GM04504 (cell line): ENCODE measurements around the gene OS9.
"Not testable (repeated sequence)": the region's sequence is repeated elsewhere in the genome, so short reads cannot be mapped to it uniquely, and the experiment has no call there.

Experiments
- DNase-seq: peaks from one replicate; pipeline ENCODE4 v3.0.0-alpha.2; 2012; ENCODE audit warnings: low read depth

OS9 gene

GRCh38 chr12:57693659-57694458 lies at the start of gene OS9:
OS9 (plus strand) TSS chr12:57694132; CDS start chr12:57694162, 30 bp downstream.
- peak; percentile 100 for DNase-seq

- DNase-seq: not testable (repeated sequence)
Measured at GRCh38 chr12:57645990-57646658, 47.8 kb upstream of the OS9 start.

GRCh38 chr12:57646659-57647049 lies 47.3 kb upstream of the OS9 start:
- DNase-seq: not testable (repeated sequence)

- DNase-seq: no peak
Measured at GRCh38 chr12:57654042-57654441, 39.9 kb upstream of the OS9 start.

GRCh38 chr12:57655541-57656240 lies 38.2 kb upstream of the OS9 start:
- DNase-seq: no peak

- not testable (repeated sequence) for DNase-seq
Measured at GRCh38 chr12:57656408-57656807, 37.5 kb upstream of the OS9 start.

- no peak for DNase-seq
Measured at GRCh38 chr12:57657744-57658143, 36.2 kb upstream of the OS9 start.

GRCh38 chr12:57658890-57659289 lies 35.0 kb upstream of the OS9 start:
- no peak for DNase-seq

GRCh38 chr12:57661376-57661775 lies 32.6 kb upstream of the OS9 start:
- no peak for DNase-seq

GRCh38 chr12:57665066-57665820 lies 28.7 kb upstream of the OS9 start:
- not testable (repeated sequence) for DNase-seq

GRCh38 chr12:57666897-57667296 lies 27.0 kb upstream of the OS9 start:
- DNase-seq: no peak

- not testable (repeated sequence) for DNase-seq
Measured at GRCh38 chr12:57669691-57670090, 24.2 kb upstream of the OS9 start.

- DNase-seq: not testable (repeated sequence)
Measured at GRCh38 chr12:57671811-57672210, 22.1 kb upstream of the OS9 start.

- no peak for DNase-seq
Measured at GRCh38 chr12:57672801-57673200, 21.1 kb upstream of the OS9 start.

GRCh38 chr12:57674691-57675090 lies 19.2 kb upstream of the OS9 start:
- DNase-seq: no peak

- not testable (repeated sequence) for DNase-seq
Measured at GRCh38 chr12:57677947-57678346, 16.0 kb upstream of the OS9 start.

- DNase-seq: no peak
Measured at GRCh38 chr12:57679697-57680096, 14.2 kb upstream of the OS9 start.

GRCh38 chr12:57687862-57688261 lies 6.1 kb upstream of the OS9 start:
- no peak for DNase-seq

- DNase-seq: no peak
Measured at GRCh38 chr12:57688931-57689330, 5.0 kb upstream of the OS9 start.

GRCh38 chr12:57692500-57692899 lies 1.4 kb upstream of the OS9 start:
- DNase-seq: no peak

GRCh38 chr12:57693317-57693658 lies 644 bp upstream of the OS9 start:
- DNase-seq: no peak

GRCh38 chr12:57694459-57695019 lies 607 bp downstream of the OS9 start:
- no peak for DNase-seq
